ENCODE data around the gene WWOX.

The WWOX gene

DNA sequence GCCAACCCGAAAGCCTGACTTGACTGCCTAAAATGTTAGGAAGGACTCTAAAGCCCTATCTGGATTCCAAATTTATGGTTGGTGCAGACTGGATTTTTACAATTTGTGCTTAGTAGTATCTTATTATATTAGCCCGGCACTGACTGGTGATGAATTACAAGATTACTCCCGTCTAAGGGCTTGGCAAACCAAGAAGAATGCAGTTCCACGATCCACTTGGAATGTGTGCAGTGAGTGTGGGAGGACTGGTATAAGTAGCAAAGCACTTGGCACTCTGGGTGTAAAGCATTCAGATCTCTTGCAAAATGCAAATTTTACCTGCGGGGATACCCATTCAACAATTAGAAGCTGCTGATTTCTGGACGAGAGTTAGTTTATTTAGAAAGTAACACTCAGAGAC is 961.7 kb downstream of the WWOX start:
- no peak overlapping the region for H3K4me3 ChIP-seq (IDR thresholded peaks at IDR 0.05; ENCODE audit: insufficient read depth, low read depth, low read length)
- no peak overlapping the region for H3K9ac ChIP-seq
- H3K36me3 ChIP-seq (ENCODE audit: insufficient read depth): no peaks in the 10 kb centered on the region
- no peaks in the 10 kb centered on the region for H3K27me3 ChIP-seq (ENCODE audit: insufficient read depth, low read depth)
- H3K79me2 ChIP-seq (ENCODE audit: insufficient read depth, low read depth): no peaks in the 10 kb centered on the region
- H3K4me2 ChIP-seq: no peak overlapping the region
- H4K20me1 ChIP-seq (ENCODE audit: insufficient read depth): no peaks in the 10 kb centered on the region
- H3K4me1 ChIP-seq (ENCODE audit: low read depth, poor library complexity, severe bottlenecking): no peaks in the 10 kb centered on the region
- H3K27ac ChIP-seq: no peak overlapping the region
- H2AFZ ChIP-seq (ENCODE audit: low read depth): no peak overlapping the region
- TF ChIP-seq, protein P1, sequence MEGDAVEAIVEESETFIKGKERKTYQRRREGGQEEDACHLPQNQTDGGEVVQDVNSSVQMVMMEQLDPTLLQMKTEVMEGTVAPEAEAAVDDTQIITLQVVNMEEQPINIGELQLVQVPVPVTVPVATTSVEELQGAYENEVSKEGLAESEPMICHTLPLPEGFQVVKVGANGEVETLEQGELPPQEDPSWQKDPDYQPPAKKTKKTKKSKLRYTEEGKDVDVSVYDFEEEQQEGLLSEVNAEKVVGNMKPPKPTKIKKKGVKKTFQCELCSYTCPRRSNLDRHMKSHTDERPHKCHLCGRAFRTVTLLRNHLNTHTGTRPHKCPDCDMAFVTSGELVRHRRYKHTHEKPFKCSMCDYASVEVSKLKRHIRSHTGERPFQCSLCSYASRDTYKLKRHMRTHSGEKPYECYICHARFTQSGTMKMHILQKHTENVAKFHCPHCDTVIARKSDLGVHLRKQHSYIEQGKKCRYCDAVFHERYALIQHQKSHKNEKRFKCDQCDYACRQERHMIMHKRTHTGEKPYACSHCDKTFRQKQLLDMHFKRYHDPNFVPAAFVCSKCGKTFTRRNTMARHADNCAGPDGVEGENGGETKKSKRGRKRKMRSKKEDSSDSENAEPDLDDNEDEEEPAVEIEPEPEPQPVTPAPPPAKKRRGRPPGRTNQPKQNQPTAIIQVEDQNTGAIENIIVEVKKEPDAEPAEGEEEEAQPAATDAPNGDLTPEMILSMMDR (conservative IDR thresholded peaks at IDR 0.05; ENCODE audit: low read depth, low read length): no peak

DNA sequence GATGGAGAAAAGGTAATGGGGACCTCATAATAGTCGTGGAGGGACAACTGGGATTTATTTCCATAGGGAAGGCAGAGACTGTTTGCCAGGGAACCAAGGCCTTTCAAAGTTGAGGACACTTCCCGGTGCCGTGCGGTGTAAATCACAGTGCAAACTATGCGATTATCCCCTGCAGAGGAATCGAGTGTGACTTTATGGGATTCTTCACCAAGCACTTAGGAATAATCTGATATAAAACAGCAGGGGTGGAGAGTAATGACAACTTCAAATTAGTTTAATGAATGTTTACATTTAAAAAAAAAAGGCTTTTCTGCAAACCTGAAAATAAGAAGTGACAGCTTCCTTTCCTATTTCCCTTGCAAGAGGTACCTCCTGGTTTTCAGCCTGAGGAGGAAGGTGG is 962.9 kb downstream of the WWOX start:
- Histone ChIP-seq H3K27me3 (ENCODE audit: insufficient read depth, low read depth) (no peaks in the 10 kb centered on the region), H2AFZ (ENCODE audit: low read depth) (no peak overlapping the region), H3K4me1 (ENCODE audit: low read depth, poor library complexity, severe bottlenecking) (no peaks in the 10 kb centered on the region), H4K20me1 (ENCODE audit: insufficient read depth) (no peaks in the 10 kb centered on the region), H3K27ac (no peak overlapping the region), H3K4me2 (no peak overlapping the region), H3K9ac (no peak overlapping the region), H3K36me3 (ENCODE audit: insufficient read depth) (no peaks in the 10 kb centered on the region), H3K79me2 (ENCODE audit: insufficient read depth, low read depth) (no peaks in the 10 kb centered on the region), H3K4me3 (IDR thresholded peaks at IDR 0.05; ENCODE audit: insufficient read depth, low read depth, low read length) (no peak overlapping the region)
- TF ChIP-seq, protein P1 (conservative IDR thresholded peaks at IDR 0.05; ENCODE audit: low read depth, low read length): no peak

DNA sequence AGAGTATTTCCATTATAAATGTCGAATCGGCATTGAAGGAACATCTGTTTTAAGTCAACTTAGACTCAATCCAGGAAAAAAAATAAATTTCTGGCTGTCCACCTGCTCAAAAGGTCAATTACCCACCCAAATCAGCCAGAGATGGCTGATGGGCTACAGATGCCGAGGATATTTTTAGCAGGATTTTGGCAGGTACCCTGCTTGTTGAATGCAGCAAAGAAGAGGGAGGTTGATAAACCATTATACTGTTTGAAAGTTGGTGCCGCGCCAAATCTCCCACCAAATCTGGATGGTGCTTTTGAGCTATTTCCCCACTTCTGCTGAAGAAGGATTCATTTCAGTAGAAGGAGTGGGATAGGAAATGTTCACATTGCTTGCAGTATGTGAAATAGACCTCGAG is 963.4 kb downstream of the WWOX start:
- H3K27ac ChIP-seq: no peak overlapping the region
- no peak overlapping the region for H3K9ac ChIP-seq
- no peaks in the 10 kb centered on the region for H3K79me2 ChIP-seq (ENCODE audit: insufficient read depth, low read depth)
- H3K27me3 ChIP-seq (ENCODE audit: insufficient read depth, low read depth): no peaks in the 10 kb centered on the region
- no peaks in the 10 kb centered on the region for H4K20me1 ChIP-seq (ENCODE audit: insufficient read depth)
- H2AFZ ChIP-seq (ENCODE audit: low read depth): no peak overlapping the region
- H3K4me3 ChIP-seq (IDR thresholded peaks at IDR 0.05; ENCODE audit: insufficient read depth, low read depth, low read length): no peak overlapping the region
- TF ChIP-seq, protein P1 (conservative IDR thresholded peaks at IDR 0.05; ENCODE audit: low read depth, low read length): no peak
- no peak overlapping the region for H3K4me2 ChIP-seq
- H3K4me1 ChIP-seq (ENCODE audit: low read depth, poor library complexity, severe bottlenecking): no peaks in the 10 kb centered on the region
- no peaks in the 10 kb centered on the region for H3K36me3 ChIP-seq (ENCODE audit: insufficient read depth)

DNA sequence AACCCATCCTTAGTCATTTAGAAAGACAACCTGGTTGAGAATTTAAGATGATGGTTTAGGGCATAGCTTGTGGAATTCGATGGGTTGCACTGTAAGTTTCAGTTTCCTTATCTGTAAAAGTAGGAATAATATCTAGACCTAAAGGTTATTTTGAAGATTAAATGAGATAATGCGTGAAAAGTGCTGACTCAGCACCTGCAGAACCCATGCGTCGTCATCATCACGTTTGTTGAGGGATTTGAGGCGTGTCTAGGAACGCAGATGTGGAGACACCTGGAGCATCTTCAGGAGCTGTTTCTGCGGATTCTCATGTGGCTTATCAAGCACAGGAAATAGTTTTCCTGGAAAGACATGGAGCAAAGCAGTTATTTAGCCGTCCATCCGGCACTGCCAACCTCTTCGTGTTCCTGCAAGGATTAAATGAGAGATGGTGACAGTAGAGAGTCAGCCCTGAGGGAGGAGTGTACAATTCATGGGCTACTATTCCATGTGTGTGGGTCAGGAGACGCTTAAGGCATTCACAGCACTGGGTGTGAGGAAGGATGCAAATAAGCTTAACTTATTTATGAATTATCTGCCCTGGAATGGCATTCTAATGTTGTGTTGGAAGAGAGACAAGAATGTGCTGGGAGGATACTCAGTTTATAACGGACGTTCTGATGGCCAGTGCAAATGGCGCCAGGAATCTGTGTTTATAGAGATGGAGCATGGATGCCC is 965.0 kb downstream of the WWOX start:
- H3K9ac ChIP-seq: no peak overlapping the region
- no peaks in the 10 kb centered on the region for H4K20me1 ChIP-seq (ENCODE audit: insufficient read depth)
- no peaks in the 10 kb centered on the region for H3K27me3 ChIP-seq (ENCODE audit: insufficient read depth, low read depth)
- no peak overlapping the region for H3K4me3 ChIP-seq (IDR thresholded peaks at IDR 0.05; ENCODE audit: insufficient read depth, low read depth, low read length)
- TF ChIP-seq, protein P1 (conservative IDR thresholded peaks at IDR 0.05; ENCODE audit: low read depth, low read length): no peak
- no peak overlapping the region for H2AFZ ChIP-seq (ENCODE audit: low read depth)
- no peaks in the 10 kb centered on the region for H3K36me3 ChIP-seq (ENCODE audit: insufficient read depth)
- H3K79me2 ChIP-seq (ENCODE audit: insufficient read depth, low read depth): no peaks in the 10 kb centered on the region
- no peak overlapping the region for H3K27ac ChIP-seq
- no peak overlapping the region for H3K4me2 ChIP-seq
- H3K4me1 ChIP-seq (ENCODE audit: low read depth, poor library complexity, severe bottlenecking): no peaks in the 10 kb centered on the region

All from KMS-11 (cell line).